GM12891 (cell line): ENCODE data around the gene NKD1.

Experiments used
- DNase-seq: peaks from one replicate; pipeline ENCODE4 v3.0.0; 2011; ENCODE audit warnings: low spot score; ENCODE audit not compliant: insufficient read length
- FAIRE-seq: peaks from 2 replicates; lab custom pipeline; 2011; peaks lifted over from hg19 to GRCh38; lab: Jason Lieb, UNC
- PAX5 ChIP-seq: IDR thresholded peaks from 2 replicates; pipeline ENCODE4 v1.6.1; 2011; ENCODE audit warnings: low read length, moderate library complexity, mild to moderate bottlenecking; ENCODE audit not compliant: insufficient read depth, severe bottlenecking
- POLR2A ChIP-seq: IDR thresholded peaks from 2 replicates; pipeline ENCODE4 v1.6.1; 2011; ENCODE audit warnings: low read depth, low read length, control low read depth
- POLR2AphosphoS5 ChIP-seq: IDR thresholded peaks from 2 replicates; pipeline ENCODE4 v1.6.1; 2011; ENCODE audit warnings: low read depth, low read length, control low read depth
- POU2F2 ChIP-seq: IDR thresholded peaks from 2 replicates; pipeline ENCODE4 v1.6.1; 2011; ENCODE audit warnings: low read depth, mild to moderate bottlenecking, control low read depth, low read length, moderate library complexity
- SPI1 ChIP-seq: IDR thresholded peaks from 2 replicates; pipeline ENCODE4 v1.6.1; 2011; ENCODE audit warnings: low read depth, low read length, control low read depth
- TAF1 ChIP-seq: IDR thresholded peaks from 2 replicates; pipeline ENCODE4 v1.6.1; 2011; ENCODE audit warnings: low read depth, low read length, control low read depth

NKD1 gene

GRCh38 chr16:50634090-50634489 lies 85.9 kb downstream of the NKD1 start:
- no peak for FAIRE-seq
- DNase-seq = no peak
- TF ChIP-seq PAX5 (no peak), POLR2A (no peak), POU2F2 (no peak), TAF1 (no peak), POLR2AphosphoS5 (no peak), SPI1 (no peak)

GRCh38 chr16:50634947-50635346 lies 86.8 kb downstream of the NKD1 start:
- TF ChIP-seq POU2F2 (no peak), TAF1 (no peak), POLR2A (no peak), POLR2AphosphoS5 (no peak), SPI1 (no peak), PAX5 (no peak)
- FAIRE-seq = no peak
- no peak for DNase-seq

GRCh38 chr16:50635505-50636392 lies 87.6 kb downstream of the NKD1 start:
- no peak for DNase-seq
- no peak for TF ChIP-seq TAF1
- TF ChIP-seq POLR2A = no peak
- no peak for TF ChIP-seq PAX5
- no peak for TF ChIP-seq POLR2AphosphoS5
- FAIRE-seq = no peak

- FAIRE-seq = no peak
- TF ChIP-seq POLR2A = no peak
- no peak for TF ChIP-seq TAF1
- no peak for TF ChIP-seq PAX5
- TF ChIP-seq POLR2AphosphoS5 = no peak
- no peak for TF ChIP-seq POU2F2
- no peak for TF ChIP-seq SPI1
- no peak for DNase-seq
Observed at GRCh38 chr16:50636753-50637374, 88.7 kb downstream of the NKD1 start.

- DNase-seq = no peak
- TF ChIP-seq POLR2AphosphoS5 = no peak
- no peak for TF ChIP-seq SPI1
- no peak for TF ChIP-seq POLR2A
- no peak for TF ChIP-seq TAF1
- no peak for TF ChIP-seq POU2F2
- no peak for TF ChIP-seq PAX5
- no peak for FAIRE-seq
Observed at GRCh38 chr16:50637716-50638602, 89.8 kb downstream of the NKD1 start.

- no peak for FAIRE-seq
- DNase-seq = no peak
- TF ChIP-seq TAF1 (no peak), POLR2AphosphoS5 (no peak)
Observed at GRCh38 chr16:50638816-50639670, 90.8 kb downstream of the NKD1 start.

GRCh38 chr16:50640391-50640790 lies 92.2 kb downstream of the NKD1 start:
- no peak for TF ChIP-seq SPI1
- TF ChIP-seq TAF1 = no peak
- TF ChIP-seq POLR2A = no peak
- TF ChIP-seq POLR2AphosphoS5 = no peak
- TF ChIP-seq POU2F2 = no peak
- TF ChIP-seq PAX5 = no peak
- FAIRE-seq = no peak

GRCh38 chr16:50640919-50641817 lies 93.0 kb downstream of the NKD1 start:
- DNase-seq (no peak), FAIRE-seq (no peak)
- TF ChIP-seq POLR2A (no peak), TAF1 (no peak), SPI1 (no peak), POLR2AphosphoS5 (no peak), POU2F2 (no peak), PAX5 (no peak)

More at GRCh38 chr16:50640391-50640790, 92.2 kb downstream of the NKD1 start:
- no peak for DNase-seq
